ENCODE results near the gene CPLANE1.

The CPLANE1 gene

GRCh38 chr5:37182667-37183066 is 66.5 kb downstream of the CPLANE1 start:
- Histone ChIP-seq H2BK12ac (ENCODE audit: low read length) (no peak overlapping the region), H2AFZ (ENCODE audit: insufficient read depth, low read length, poor library complexity) (no peak overlapping the region), H3K4ac (ENCODE audit: low read depth, low read length) (no peak overlapping the region), H3K4me3 (ENCODE audit: low read depth, low read length) (no peak overlapping the region), H3K27me3 (ENCODE audit: insufficient read depth, low read length) (no peaks in the 10 kb centered on the region), H3K9ac (ENCODE audit: low read length) (no peak overlapping the region), H3K36me3 (ENCODE audit: control insufficient read depth in 1 of 2, insufficient read depth in 2 of 2, low read length in 2 of 2) (peaks cover 6% of the 10 kb centered on the region in 2 experiments), H3K79me1 (ENCODE audit: low read length) (no peaks in the 10 kb centered on the region), H3K4me1 (ENCODE audit: control insufficient read depth in 1 of 2, insufficient read depth in 2 of 2, low read length in 2 of 2) (no peaks in the 10 kb centered on the region), H3K27ac (ENCODE audit: low read depth, low read length) (no peak overlapping the region), H4K91ac (ENCODE audit: low read depth, low read length) (no peak overlapping the region), H3K18ac (ENCODE audit: low read length) (no peak overlapping the region), H3K9me3 (ENCODE audit: insufficient read depth, low read depth, low read length) (no peaks in the 10 kb centered on the region), H2AK5ac (ENCODE audit: low read length) (no peak overlapping the region), H2BK5ac (ENCODE audit: low read depth, low read length, poor library complexity) (no peak overlapping the region), H4K12ac (ENCODE audit: low read depth, low read length) (no peak overlapping the region), H4K8ac (ENCODE audit: low read depth, low read length) (no peak overlapping the region), H2BK120ac (ENCODE audit: insufficient read depth, low read length, poor library complexity) (no peak overlapping the region), H3K14ac (ENCODE audit: low read length) (no peak overlapping the region), H3K4me2 (ENCODE audit: low read length) (no peak overlapping the region), H3K23ac (ENCODE audit: low read length) (no peak overlapping the region), H3K79me2 (ENCODE audit: control insufficient read depth, insufficient read depth, low read length, poor library complexity) (no peaks in the 10 kb centered on the region)
- WGBS (ENCODE audit: extremely low coverage, insufficient coverage, insufficient read length), result no CpG with 5 or more reads among the region's 1 CpG
- no peak for DNase-seq

DNA sequence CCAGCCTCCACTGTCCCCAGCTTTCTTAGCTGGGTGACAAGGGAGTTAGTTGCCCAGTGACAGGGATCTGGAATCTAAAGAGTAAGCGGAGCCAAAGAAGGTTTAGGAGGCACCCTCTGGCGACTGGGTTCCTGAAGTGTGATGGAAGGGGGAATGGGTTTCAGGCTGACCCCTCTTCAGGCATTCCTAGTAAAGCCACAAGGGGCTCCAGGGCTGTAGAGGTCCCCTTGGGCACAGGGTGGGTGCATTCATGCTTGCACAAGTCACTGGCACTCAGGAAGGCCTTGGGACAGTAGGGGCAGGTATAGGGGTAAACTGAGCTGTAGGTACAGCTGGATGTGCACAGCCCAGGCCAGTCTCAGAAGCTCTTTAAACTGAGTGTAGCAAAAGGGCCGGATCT is 74.2 kb downstream of the CPLANE1 start:
- Histone ChIP-seq H3K23ac (ENCODE audit: low read length) (no peak overlapping the region), H3K4me2 (ENCODE audit: low read length) (no peak overlapping the region), H3K27me3 (ENCODE audit: insufficient read depth, low read length) (no peaks in the 10 kb centered on the region), H2BK5ac (ENCODE audit: low read depth, low read length, poor library complexity) (no peak overlapping the region), H3K4me1 (ENCODE audit: control insufficient read depth in 1 of 2, insufficient read depth in 2 of 2, low read length in 2 of 2) (no peaks in the 10 kb centered on the region), H3K27ac (ENCODE audit: low read depth, low read length) (no peak overlapping the region), H3K9me3 (ENCODE audit: insufficient read depth, low read depth, low read length) (no peaks in the 10 kb centered on the region), H4K91ac (ENCODE audit: low read depth, low read length) (no peak overlapping the region), H2BK120ac (ENCODE audit: insufficient read depth, low read length, poor library complexity) (no peak overlapping the region), H4K12ac (ENCODE audit: low read depth, low read length) (no peak overlapping the region), H2AK5ac (ENCODE audit: low read length) (no peak overlapping the region), H3K36me3 (ENCODE audit: control insufficient read depth in 1 of 2, insufficient read depth in 2 of 2, low read length in 2 of 2) (peaks cover 14 to 22% of the 10 kb centered on the region in 2 experiments), H3K9ac (ENCODE audit: low read length) (no peak overlapping the region), H3K79me1 (ENCODE audit: low read length) (no peaks in the 10 kb centered on the region), H3K4me3 (ENCODE audit: low read depth, low read length) (no peak overlapping the region), H4K8ac (ENCODE audit: low read depth, low read length) (no peak overlapping the region), H3K18ac (ENCODE audit: low read length) (no peak overlapping the region), H3K4ac (ENCODE audit: low read depth, low read length) (no peak overlapping the region), H2AFZ (ENCODE audit: insufficient read depth, low read length, poor library complexity) (no peak overlapping the region), H3K14ac (ENCODE audit: low read length) (no peak overlapping the region), H3K79me2 (ENCODE audit: control insufficient read depth, insufficient read depth, low read length, poor library complexity) (no peaks in the 10 kb centered on the region), H2BK12ac (ENCODE audit: low read length) (no peak overlapping the region)
- no CpG with 5 or more reads among the region's 3 CpGs for WGBS (ENCODE audit: extremely low coverage, insufficient coverage, insufficient read length)
- DNase-seq, result no peak

GRCh38 chr5:37172957-37173356 is 76.2 kb downstream of the CPLANE1 start:
- Histone ChIP-seq H3K27ac (ENCODE audit: low read depth, low read length) (no peak overlapping the region), H4K91ac (ENCODE audit: low read depth, low read length) (no peak overlapping the region), H3K23ac (ENCODE audit: low read length) (no peak overlapping the region), H3K9ac (ENCODE audit: low read length) (no peak overlapping the region), H3K79me1 (ENCODE audit: low read length) (no peaks in the 10 kb centered on the region), H3K4me1 (ENCODE audit: control insufficient read depth in 1 of 2, insufficient read depth in 2 of 2, low read length in 2 of 2) (no peaks in the 10 kb centered on the region), H3K4ac (ENCODE audit: low read depth, low read length) (no peak overlapping the region), H3K9me3 (ENCODE audit: insufficient read depth, low read depth, low read length) (no peaks in the 10 kb centered on the region), H3K14ac (ENCODE audit: low read length) (no peak overlapping the region), H2AFZ (ENCODE audit: insufficient read depth, low read length, poor library complexity) (no peak overlapping the region), H3K79me2 (ENCODE audit: control insufficient read depth, insufficient read depth, low read length, poor library complexity) (no peaks in the 10 kb centered on the region), H3K18ac (ENCODE audit: low read length) (no peak overlapping the region), H2AK5ac (ENCODE audit: low read length) (no peak overlapping the region), H3K4me3 (ENCODE audit: low read depth, low read length) (no peak overlapping the region), H3K36me3 (ENCODE audit: control insufficient read depth in 1 of 2, insufficient read depth in 2 of 2, low read length in 2 of 2) (peaks cover 13 to 26% of the 10 kb centered on the region in 2 experiments), H4K12ac (ENCODE audit: low read depth, low read length) (no peak overlapping the region), H3K27me3 (ENCODE audit: insufficient read depth, low read length) (no peaks in the 10 kb centered on the region), H2BK12ac (ENCODE audit: low read length) (no peak overlapping the region), H4K8ac (ENCODE audit: low read depth, low read length) (no peak overlapping the region), H2BK120ac (ENCODE audit: insufficient read depth, low read length, poor library complexity) (no peak overlapping the region), H3K4me2 (ENCODE audit: low read length) (no peak overlapping the region), H2BK5ac (ENCODE audit: low read depth, low read length, poor library complexity) (no peak overlapping the region)
- DNase-seq, result no peak
- WGBS (ENCODE audit: extremely low coverage, insufficient coverage, insufficient read length), result no CpG with 5 or more reads among the region's 2 CpGs

GRCh38 chr5:37170856-37171255 is 78.3 kb downstream of the CPLANE1 start:
- Histone ChIP-seq H3K18ac (ENCODE audit: low read length) (no peak overlapping the region), H2BK12ac (ENCODE audit: low read length) (no peak overlapping the region), H3K79me2 (ENCODE audit: control insufficient read depth, insufficient read depth, low read length, poor library complexity) (no peaks in the 10 kb centered on the region), H3K4ac (ENCODE audit: low read depth, low read length) (no peak overlapping the region), H3K27ac (ENCODE audit: low read depth, low read length) (no peak overlapping the region), H4K91ac (ENCODE audit: low read depth, low read length) (no peak overlapping the region), H2AFZ (ENCODE audit: insufficient read depth, low read length, poor library complexity) (no peak overlapping the region), H4K8ac (ENCODE audit: low read depth, low read length) (no peak overlapping the region), H3K9ac (ENCODE audit: low read length) (no peak overlapping the region), H3K4me3 (ENCODE audit: low read depth, low read length) (no peak overlapping the region), H3K4me1 (ENCODE audit: control insufficient read depth in 1 of 2, insufficient read depth in 2 of 2, low read length in 2 of 2) (no peaks in the 10 kb centered on the region), H3K14ac (ENCODE audit: low read length) (no peak overlapping the region), H2AK5ac (ENCODE audit: low read length) (no peak overlapping the region), H3K36me3 (ENCODE audit: control insufficient read depth in 1 of 2, insufficient read depth in 2 of 2, low read length in 2 of 2) (peaks cover 11 to 27% of the 10 kb centered on the region in 2 experiments), H3K27me3 (ENCODE audit: insufficient read depth, low read length) (no peaks in the 10 kb centered on the region), H3K23ac (ENCODE audit: low read length) (no peak overlapping the region), H2BK5ac (ENCODE audit: low read depth, low read length, poor library complexity) (no peak overlapping the region), H2BK120ac (ENCODE audit: insufficient read depth, low read length, poor library complexity) (no peak overlapping the region), H3K79me1 (ENCODE audit: low read length) (no peaks in the 10 kb centered on the region), H3K9me3 (ENCODE audit: insufficient read depth, low read depth, low read length) (no peaks in the 10 kb centered on the region), H4K12ac (ENCODE audit: low read depth, low read length) (no peak overlapping the region), H3K4me2 (ENCODE audit: low read length) (no peak overlapping the region)
- DNase-seq, result no peak
- WGBS (ENCODE audit: extremely low coverage, insufficient coverage, insufficient read length), result no CpG with 5 or more reads among the region's 6 CpGs
